Urinary bladder (tissue), 4 donors: ENCODE data around the gene UBASH3B. TPM values are rescaled to one million over a fixed set of nuclear protein-coding genes. Genes with fewer than 3 reads are reported as not detected.

Experiments
- DNase-seq: peaks from one replicate; pipeline ENCODE4 v3.0.0-alpha.2; 2015; ENCODE audit errors: extremely low spot score
- H3K27ac ChIP-seq: one replicate; pipeline ENCODE4 v1.5.1; 2013; ENCODE audit warnings: low read depth, mild to moderate bottlenecking, moderate library complexity
- H3K36me3 ChIP-seq: one replicate; pipeline ENCODE4 v1.6.1; 2013; ENCODE audit warnings: mild to moderate bottlenecking, moderate library complexity; ENCODE audit not compliant: insufficient read depth
- H3K4me1 ChIP-seq: one replicate; pipeline ENCODE4 v1.6.1; 2013; ENCODE audit warnings: mild to moderate bottlenecking, moderate library complexity; ENCODE audit not compliant: insufficient read depth
- H3K4me3 ChIP-seq: one replicate; pipeline ENCODE4 v1.5.1; 2013; ENCODE audit warnings: low read depth, low read length
- WGBS: extraction: QIAGEN DNeasy Blood & Tissue Kit; methylation state at CpG from one replicate; pipeline ENCODE4 v1.1.7; 2013; 5-methylcytosine and 5-hydroxymethylcytosine counted together
- polyA plus RNA-seq: library from polyadenylated mRNA; stranded (reverse); fragments of 200-250 nt; gene quantifications from one replicate; pipeline ENCODE4 v1.2.3, GENCODE V29; 2013
- total RNA-seq: library from RNA; depleted of rRNA; stranded (reverse); fragments of >200 nt; gene quantifications from one replicate; pipeline ENCODE4 v1.2.3, GENCODE V29; 2014
- donor health status: healthy with polysubstance abuse.
- donor health status: healthy.

Gene UBASH3B
- total and polyA plus RNA-seq, 2 donors = 1.6 to 11.4 TPM

- no peak overlapping the region for H3K27ac ChIP-seq
- no peak overlapping the region for H3K4me3 ChIP-seq
- no peak for DNase-seq
- H3K4me1 ChIP-seq = no peaks in the 10 kb centered on the region
- no peaks in the 10 kb centered on the region for H3K36me3 ChIP-seq
These were observed 181.4 kb downstream of the UBASH3B start for GRCh38 chr11:122836916-122837315.

DNA sequence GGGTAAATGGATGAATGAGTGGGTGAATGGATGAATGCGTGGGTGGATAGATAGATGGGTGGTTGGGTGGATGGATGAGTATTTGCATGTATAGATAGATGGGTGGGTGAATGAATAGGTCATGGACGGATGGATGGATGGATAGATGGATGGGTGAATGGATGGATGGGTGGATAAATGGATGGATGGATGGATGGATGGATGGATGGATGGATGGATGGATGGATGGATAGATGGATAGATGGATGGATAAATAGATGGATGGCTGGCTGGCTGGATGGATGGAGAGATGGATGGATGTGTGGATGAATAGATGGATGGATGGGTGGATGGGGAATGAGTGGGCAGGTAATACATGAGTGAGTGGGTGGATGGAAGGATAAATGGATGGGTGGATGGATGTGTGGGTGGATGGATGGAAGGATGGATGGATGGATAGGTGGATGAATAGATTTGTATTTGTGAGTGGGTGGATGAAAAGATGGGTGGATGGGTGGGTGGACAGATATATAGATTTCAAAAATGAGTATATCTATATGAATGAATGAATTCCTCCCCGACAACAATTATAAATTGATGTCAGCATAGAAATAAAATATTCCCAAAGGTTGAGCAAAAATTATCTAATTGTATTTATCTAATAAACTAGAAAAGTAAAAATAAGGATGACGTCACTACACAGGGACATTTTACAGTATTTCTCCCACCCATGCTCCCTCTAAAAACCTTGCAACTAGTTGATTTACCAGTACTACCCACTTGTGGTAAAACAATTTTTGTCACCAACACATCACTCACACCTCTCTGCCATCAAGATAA, 182.2 kb downstream of the UBASH3B start:
- Histone ChIP-seq H3K4me1 (no peaks in the 10 kb centered on the region), H3K4me3 (no peak overlapping the region), H3K36me3 (no peaks in the 10 kb centered on the region), H3K27ac (no peak overlapping the region)
- WGBS = 92% methylated on average over 4 of the region's 4 CpGs
- no peak for DNase-seq

DNA sequence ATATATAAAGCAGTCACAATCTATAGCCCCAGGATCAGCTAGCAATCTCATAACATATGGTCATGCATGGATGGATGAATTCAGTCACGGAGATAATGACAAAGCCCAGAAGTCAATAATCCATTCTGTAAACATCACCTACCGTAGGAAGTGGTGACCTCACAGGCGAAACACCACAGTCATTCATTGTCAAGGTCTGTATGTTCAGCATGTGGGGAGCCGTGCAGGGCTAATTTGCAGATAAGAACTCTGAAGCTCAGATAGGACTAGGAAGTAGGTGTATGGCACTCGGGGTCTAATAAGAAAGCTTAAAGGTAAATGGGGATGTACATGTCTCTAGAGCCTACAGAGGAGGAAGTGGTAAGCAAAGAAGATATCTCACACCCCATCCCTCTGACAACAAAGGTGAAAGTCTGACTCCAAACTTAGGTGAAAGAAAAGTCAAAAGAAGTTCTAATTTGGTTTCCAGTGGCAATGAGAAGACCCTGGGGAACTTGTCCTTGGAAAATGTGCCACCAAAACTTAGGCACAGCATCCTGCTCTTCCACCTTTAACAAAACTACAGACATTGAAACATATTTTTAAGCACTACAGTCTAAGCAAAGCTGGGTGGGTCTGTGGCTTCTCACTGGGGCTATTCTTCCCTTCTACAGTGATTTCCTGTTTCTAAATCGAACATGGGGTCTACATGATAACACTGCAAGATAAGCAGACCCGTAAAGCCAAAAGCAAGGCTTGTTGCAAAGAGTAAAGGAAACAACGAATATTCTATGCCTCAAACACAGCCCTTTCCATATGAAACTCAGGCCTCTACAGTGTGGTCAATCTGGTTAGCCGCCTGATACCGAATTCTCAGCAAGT, 188.0 kb downstream of the UBASH3B start:
- no peak overlapping the region for H3K4me3 ChIP-seq
- no peak for DNase-seq
- 45% methylated on average over 10 of the region's 10 CpGs for WGBS

DNA sequence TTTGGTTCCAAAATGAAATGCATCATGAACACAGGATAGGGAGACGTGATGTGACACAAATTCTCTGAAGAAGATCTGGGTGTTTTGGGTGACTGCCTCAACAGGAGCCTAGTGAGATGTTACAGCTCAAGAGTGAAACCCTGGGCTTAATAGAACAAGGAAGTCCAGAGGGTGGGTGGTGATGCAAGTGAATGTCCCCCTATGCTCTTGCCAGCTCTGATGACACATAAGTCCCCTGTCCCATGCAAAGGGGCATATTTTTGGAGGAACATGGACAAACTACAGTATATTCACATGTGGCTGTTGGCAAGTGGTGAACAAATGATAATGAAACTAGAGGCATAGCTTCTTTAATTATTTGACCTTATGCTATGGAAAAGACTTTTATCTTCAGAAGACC, 191.9 kb downstream of the UBASH3B start:
- Histone ChIP-seq H3K36me3 (no peaks in the 10 kb centered on the region), H3K4me3 (no peak overlapping the region), H3K27ac (no peak overlapping the region), H3K4me1 (no peaks in the 10 kb centered on the region)
- DNase-seq = no peak
- 91% methylated on average over 1 of the region's 1 CpG for WGBS

More for the DNA sequence above, 188.0 kb downstream of the UBASH3B start:
- Histone ChIP-seq H3K27ac (no peak overlapping the region), H3K36me3 (no peaks in the 10 kb centered on the region), H3K4me1 (no peaks in the 10 kb centered on the region)

GRCh38 chr11:122848186-122848585, 192.7 kb downstream of the UBASH3B start:
- 92% methylated on average over 1 of the region's 1 CpG for WGBS
- H3K36me3 ChIP-seq = no peaks in the 10 kb centered on the region
- no peak for DNase-seq
- no peak overlapping the region for H3K4me3 ChIP-seq
- no peaks in the 10 kb centered on the region for H3K4me1 ChIP-seq
- H3K27ac ChIP-seq = no peak overlapping the region

GRCh38 chr11:122850076-122850631, 194.6 kb downstream of the UBASH3B start:
- 52% methylated on average over 7 of the region's 7 CpGs for WGBS
- Histone ChIP-seq H3K4me3 (no peak overlapping the region), H3K4me1 (no peaks in the 10 kb centered on the region), H3K36me3 (no peaks in the 10 kb centered on the region), H3K27ac (no peak overlapping the region)
- DNase-seq = no peak

- DNase-seq = no peak
- H3K4me1 ChIP-seq = no peaks in the 10 kb centered on the region
- no peak overlapping the region for H3K4me3 ChIP-seq
- WGBS = 78% methylated on average over 12 of the region's 12 CpGs
- no peak overlapping the region for H3K27ac ChIP-seq
- no peaks in the 10 kb centered on the region for H3K36me3 ChIP-seq
These were observed 195.9 kb downstream of the UBASH3B start for GRCh38 chr11:122851366-122851966.

DNA sequence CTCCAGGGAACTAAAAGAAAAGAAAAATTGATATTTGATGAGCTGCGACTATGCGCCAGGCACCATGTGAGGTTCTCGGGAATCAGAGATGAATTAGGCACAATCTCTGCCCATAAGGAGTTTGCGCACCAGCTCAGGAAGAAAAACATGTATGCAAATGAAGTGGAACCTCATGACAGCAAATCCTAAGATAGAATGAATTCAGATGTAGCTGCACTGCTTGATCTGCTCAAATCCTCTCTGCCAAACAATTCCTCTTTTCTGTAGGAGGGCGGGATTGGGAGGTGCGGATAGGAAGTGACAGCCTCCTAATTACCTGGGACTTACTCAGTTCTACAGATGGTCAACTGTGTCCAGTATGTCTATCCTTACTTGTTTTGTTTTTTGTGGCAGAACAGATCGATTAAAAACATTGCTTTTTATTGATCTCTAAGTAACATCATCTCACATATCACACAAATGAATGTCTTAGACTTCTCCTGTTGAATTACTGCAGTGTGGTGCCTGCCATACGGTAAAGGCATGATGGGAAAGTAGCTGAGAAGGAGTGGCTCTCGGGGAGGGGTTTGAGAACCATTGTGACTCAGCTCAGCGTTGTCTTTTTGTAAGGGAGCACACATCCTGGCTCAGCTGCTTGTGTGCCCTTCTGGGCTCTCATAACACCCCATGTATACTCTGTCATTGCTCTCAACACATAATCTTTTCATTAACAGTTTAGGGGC, 196.7 kb downstream of the UBASH3B start:
- no peak for DNase-seq
- Histone ChIP-seq H3K27ac (no peak overlapping the region), H3K4me3 (no peak overlapping the region), H3K36me3 (no peaks in the 10 kb centered on the region), H3K4me1 (no peaks in the 10 kb centered on the region)
- WGBS = 83% methylated on average over 10 of the region's 10 CpGs

GRCh38 chr11:122852796-122853160, 197.3 kb downstream of the UBASH3B start:
- H3K36me3 ChIP-seq = no peaks in the 10 kb centered on the region

GRCh38 chr11:122853261-122853660, 197.7 kb downstream of the UBASH3B start:
- H3K4me3 ChIP-seq = no peak overlapping the region
- H3K27ac ChIP-seq = no peak overlapping the region
- no peak for DNase-seq
- no peaks in the 10 kb centered on the region for H3K4me1 ChIP-seq
- no peaks in the 10 kb centered on the region for H3K36me3 ChIP-seq
- 93% methylated on average over 11 of the region's 11 CpGs for WGBS

More at GRCh38 chr11:122852796-122853160, 197.3 kb downstream of the UBASH3B start:
- Histone ChIP-seq H3K27ac (no peak overlapping the region), H3K4me3 (no peak overlapping the region), H3K4me1 (no peaks in the 10 kb centered on the region)
- 92% methylated on average over 5 of the region's 5 CpGs for WGBS
- no peak for DNase-seq

GRCh38 chr11:122853971-122854446, 198.5 kb downstream of the UBASH3B start:
- H3K4me1 ChIP-seq = no peaks in the 10 kb centered on the region
- DNase-seq = peak; percentile 66
- H3K36me3 ChIP-seq = no peaks in the 10 kb centered on the region
- WGBS = 34% methylated on average over 3 of the region's 3 CpGs
- no peak overlapping the region for H3K27ac ChIP-seq
- no peak overlapping the region for H3K4me3 ChIP-seq

GRCh38 chr11:122861631-122862030, 206.1 kb downstream of the UBASH3B start:
- Histone ChIP-seq H3K27ac (no peak overlapping the region), H3K4me1 (no peaks in the 10 kb centered on the region), H3K36me3 (no peaks in the 10 kb centered on the region), H3K4me3 (no peak overlapping the region)
- 69% methylated on average over 3 of the region's 3 CpGs for WGBS
- no peak for DNase-seq

DNA sequence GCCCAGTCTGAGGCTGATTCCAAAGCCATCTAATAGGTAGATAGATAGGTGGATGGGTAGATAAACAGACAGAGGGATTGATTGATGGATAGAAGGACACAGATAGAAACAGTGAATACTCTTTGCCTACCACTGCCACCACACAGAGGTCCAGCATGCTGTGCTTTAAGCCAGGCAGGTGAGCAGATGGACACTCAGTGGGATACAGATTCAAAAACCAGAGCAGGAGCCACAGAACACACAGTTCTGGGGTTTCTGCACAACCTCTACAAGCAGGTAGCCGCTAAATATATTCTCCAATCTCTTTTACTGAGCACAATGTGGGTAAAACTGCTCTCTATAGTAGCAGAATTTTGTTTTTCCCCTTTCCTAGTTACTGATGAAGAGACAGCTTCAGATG, 206.6 kb downstream of the UBASH3B start:
- no peak for DNase-seq
- WGBS = 90% methylated on average over 1 of the region's 1 CpG
- no peak overlapping the region for H3K4me3 ChIP-seq

More for the DNA sequence above, 206.6 kb downstream of the UBASH3B start:
- H3K4me1 ChIP-seq = no peaks in the 10 kb centered on the region
- no peak overlapping the region for H3K27ac ChIP-seq
- no peaks in the 10 kb centered on the region for H3K36me3 ChIP-seq
